Activated CD4-positive, CD25-positive, alpha-beta regulatory T cell treated with anti-CD3 and anti-CD28 coated beads, Interleukin-2, amount 50 U/mL, for 24 hours (primary cell): ENCODE data around the gene CWF19L1.

Source experiments
- ATAC-seq, 2 donors: fragments of 150-1000 bp; cut with Tn5 transposase; one replicate each; pipeline ENCODE4 v1.10.0; 2021; ENCODE audit warnings: mild to moderate bottlenecking in 1 of 2, moderate library complexity in 1 of 2

The CWF19L1 gene

DNA sequence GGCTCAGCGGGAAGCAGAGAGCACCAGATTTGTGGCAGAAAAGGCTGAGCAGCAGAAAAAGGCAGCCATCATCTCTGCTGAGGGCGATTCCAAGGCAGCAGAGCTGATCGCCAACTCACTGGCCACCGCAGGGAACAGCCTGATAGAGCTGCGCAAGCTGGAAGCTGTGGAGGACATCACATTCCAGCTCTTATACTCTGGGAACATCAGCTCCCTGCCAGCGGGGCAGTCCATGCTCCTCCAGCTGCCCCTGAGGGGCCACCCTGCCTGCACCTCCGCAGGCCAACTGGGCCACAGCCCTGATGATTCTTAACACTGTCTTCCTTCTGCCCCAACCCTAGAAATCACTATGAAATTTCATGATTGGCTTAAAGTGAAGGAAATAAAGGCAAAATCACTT, 18.6 kb downstream of the CWF19L1 start:
- ATAC-seq, result no peak

DNA sequence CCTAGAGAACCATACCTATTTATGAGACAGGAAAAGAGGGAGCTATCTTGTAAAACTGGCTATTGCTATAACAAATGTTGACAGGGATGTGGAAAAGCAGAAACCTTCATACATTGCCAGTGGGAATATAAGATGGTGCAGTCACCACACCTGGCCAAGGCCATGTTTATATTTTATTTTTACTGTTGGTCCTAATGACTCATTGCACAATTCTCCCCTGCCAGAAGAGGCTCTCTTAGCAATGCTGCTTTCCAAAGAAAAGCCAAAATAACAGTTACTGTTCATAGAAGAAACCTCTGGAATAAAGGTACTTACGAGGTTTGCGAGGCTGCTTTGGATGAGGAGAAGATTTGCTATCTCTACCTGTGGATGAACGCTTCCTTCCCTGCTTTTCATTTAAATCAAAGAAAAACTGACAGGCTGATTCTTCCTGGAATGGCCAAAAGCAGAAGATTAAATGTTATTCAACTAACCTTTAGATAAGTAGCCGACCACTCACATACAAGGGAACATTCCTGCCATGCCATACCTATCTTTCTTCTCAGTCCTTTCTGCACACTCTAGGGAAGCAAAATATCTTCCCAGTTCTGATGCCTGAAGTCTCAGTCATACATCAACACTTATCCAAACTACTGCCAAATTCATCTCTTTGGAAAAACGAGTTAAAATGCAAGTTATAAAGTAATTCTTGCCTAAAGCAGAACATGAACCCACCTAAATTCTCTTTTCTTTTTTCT, 21.8 kb downstream of the CWF19L1 start:
- ATAC-seq, result no peak

DNA sequence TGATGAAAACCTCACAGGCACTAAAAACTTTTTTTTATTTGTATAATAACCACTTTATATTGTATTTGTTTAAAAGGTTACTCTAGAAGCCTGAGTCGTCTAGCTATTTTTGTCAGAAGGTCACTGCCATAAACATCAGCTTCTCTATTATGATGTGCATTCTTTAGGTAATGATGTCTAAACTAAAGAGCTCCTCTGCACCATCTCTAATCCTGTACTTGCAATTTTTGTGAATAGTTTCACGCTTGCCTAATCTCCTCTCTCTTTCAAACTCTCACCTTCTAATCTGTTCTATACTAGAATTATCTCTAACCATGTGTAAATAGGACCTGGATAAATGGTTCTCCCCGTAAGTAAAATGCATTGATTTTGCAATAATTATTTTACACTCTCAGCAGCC, 27.6 kb downstream of the CWF19L1 start:
- ATAC-seq, result no peak

DNA sequence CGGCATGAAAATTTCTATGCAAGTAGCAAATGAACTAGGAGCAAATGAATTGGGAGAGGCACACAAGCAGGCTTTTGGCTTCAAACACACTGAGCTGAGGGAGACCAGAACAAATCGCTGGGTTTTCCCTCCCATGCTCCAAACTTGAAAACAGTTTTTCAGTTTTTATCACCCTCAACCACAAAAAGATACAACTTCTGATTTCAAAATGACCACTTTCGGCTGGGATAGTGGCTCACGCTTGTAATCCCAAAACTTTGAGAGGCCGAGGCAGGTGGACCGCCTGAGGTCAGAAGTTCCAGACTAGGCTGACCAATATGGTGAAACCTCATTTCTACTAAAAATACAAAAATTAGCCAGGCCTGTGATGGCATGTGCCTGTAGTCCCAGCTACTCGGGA, 29.0 kb downstream of the CWF19L1 start:
- ATAC-seq, result no peak

DNA sequence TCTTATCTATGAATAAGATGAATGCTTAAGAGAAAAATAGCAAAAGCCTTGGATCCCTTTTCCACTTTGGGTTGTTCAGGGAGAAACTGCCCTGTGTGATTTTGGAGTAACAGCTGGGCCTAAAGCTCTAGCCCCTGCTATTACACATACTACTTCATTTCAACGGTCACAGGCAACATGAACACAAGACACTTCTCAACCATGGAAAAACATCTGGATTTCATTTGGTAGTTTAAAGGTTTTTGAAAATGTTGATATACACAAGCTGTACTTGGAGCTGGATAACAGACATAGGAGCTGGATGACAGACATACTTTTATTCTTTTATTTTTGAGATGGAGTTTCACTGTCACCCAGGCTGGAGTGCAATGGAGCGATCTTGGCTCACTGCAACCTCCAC, 35.3 kb downstream of the CWF19L1 start:
- no peak for ATAC-seq

DNA sequence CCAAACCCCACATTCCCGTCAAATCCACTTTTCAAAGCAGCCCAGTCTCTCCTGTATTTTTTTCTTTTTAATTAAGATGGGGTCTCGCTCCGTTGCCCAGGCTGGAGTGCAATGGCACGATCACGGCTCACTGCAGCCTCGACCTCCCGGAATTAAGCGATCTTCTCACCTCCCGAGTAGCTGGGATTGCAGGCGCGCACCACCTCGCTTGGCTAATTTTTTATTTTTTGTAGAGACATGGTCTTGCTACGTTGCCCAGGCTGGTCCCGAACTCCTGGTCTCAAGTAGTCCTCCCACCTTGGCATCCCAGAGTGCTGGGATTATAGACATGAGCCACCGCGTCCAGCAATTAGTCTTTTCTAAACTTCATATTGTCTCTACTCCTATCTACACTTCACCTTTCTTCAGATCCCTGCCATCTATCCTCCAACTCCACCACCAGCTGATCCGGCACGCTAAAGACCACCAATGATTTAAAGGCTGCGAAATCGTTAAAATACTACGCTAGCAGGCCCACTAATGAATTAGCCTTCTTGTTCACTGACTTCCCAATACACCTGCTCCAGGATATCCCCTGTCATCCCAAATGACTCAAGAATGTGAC, 37.5 kb downstream of the CWF19L1 start:
- no peak for ATAC-seq

DNA sequence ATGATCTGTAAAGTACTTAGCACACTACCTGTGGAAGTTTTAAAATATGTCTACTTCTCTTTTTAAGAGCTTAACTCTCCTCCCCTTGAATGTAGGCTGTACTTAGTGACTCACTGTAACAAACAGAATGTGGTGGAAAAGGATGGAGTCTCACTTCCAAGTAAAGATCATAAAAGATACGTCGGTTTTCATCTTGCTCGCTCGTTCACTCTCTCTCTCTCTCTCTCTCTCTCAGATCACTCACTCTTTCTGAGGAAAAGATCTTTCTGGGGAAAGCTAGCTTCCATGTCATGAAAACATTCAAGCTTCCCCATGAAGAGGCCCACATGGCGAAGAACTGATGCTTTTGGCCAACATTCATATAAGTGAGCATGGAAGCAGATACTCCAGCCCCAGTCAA, 43.6 kb downstream of the CWF19L1 start:
- ATAC-seq, result no peak

DNA sequence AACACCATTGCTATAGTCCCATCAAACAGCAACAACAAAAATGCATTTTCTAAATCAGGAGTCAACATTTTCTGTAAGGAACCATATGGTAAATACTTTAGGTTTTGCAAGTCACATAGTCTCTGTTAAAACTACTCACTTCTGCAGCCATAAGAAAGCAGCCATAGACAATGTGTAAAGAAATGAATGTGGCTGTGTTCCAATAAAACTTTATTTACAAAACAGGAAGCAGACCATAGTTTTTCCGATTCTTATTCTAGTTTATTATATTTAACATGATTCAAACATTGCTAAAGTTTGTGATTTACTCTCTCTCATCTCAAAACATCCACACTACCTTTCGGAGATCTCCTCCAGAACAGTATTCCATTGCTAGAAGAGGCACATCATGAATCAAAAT, 44.9 kb downstream of the CWF19L1 start:
- ATAC-seq, result no peak

DNA sequence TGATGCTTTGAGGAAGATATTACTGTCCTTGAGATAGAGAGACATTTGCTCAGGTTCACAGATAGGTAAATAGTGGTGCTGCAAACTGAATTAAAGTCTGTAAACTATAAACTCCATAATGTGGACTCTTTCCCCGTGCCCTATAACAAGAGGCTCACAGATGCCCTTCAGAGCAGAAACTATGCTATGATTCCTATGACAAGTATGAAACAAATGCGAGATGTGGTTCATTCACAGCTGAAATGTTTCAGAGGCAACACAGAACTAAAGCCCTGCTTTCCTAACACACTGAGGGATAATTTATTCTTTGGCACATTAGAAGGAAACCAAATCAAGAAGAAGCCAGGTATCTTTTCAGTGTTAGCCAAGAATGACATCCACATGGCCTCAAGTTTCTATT, 51.4 kb downstream of the CWF19L1 start:
- no peak for ATAC-seq

DNA sequence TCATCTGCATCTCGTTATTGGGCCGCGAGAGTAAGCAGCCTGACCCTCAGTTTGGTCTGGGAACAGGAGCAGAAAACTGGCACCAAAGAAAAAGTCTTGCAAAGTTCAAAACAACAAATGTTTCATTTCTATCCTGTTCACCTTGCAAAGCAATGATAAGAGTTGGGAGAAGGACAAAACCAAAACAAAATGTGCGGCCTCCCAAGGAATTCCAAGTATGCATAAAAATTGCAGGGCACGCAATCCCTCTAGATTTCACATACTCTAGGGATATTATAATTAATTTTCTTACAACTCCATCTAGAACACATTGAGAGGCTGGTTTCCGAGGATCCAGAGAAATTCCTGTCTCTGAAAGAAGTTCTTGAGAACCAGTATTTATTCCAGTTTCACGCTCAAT, 58.1 kb downstream of the CWF19L1 start:
- ATAC-seq, result no peak

DNA sequence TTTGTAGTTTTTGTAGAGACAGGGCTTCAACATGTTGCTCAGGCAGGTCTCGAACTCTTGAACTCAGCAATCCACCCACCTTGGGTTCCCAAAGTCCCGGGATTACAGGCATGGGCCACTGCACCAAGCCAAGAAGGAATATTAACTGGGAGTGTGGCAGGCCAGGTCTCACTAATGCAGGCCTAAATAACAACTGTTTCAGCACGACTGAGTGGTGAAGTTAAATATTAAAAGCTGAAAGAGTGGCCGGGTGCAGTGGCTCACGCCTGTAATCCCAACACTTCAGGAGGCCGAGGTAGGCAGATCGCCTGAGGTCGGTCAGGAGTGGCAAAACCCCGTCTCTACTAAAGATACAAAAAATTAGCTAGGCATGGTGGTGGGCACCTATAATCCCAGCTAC, 59.2 kb downstream of the CWF19L1 start:
- ATAC-seq, result no peak

DNA sequence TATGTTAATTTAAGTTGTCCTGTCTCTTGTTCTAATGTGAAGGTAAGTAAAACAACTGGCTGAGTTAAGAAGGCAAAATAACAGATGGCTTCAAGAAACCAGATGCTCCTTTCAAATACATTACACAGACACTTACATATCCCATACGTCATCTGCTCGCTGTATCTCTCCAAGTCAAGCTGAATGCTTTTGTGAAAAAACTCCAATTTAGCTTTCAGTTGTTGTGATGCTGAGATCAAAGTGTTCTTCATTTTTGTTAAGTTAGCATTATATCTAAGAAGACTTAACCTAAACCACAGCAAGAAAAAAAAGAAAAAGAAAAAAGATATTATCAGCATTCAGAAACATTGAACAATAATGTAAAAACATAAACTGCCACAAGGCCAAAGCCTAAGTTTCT, 63.1 kb downstream of the CWF19L1 start:
- no peak for ATAC-seq

DNA sequence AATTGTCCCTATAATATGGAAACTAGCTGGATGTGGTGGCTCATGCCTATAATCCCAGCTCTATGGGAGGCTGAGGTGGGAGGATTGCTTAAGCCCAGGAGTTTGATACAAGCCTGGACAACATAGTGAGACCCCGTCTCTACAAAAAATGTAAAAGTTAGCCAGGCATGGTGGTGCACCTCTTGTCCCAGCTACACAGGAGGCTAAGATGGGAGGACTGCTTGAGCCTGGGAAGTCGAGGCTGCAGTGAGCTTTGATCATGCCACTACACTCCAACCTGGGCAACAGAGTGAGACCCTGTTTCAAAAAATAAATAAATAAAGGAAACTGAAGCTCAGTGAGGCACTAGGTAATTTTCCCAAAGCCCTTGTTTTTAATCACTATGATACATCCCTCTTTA, 65.9 kb downstream of the CWF19L1 start:
- ATAC-seq, result no peak

DNA sequence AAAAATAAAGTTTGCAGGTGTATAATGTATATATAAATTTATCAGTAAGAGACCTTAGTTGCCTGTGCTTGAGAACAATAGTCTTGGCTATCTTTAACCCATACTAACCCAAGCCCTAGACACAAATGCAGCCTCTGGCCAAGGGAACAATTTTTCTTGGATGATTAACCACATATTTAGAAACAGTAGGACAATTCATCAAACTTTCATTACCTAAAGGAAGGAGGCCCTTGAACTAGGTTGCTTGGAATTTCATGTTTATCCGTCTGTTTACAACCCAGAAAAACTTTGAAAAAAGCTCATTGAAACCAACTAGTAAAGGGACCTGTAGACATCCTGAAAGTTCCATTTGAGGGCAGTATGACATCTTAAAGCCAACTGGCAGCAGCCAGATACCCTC, 72.7 kb downstream of the CWF19L1 start:
- no peak for ATAC-seq

DNA sequence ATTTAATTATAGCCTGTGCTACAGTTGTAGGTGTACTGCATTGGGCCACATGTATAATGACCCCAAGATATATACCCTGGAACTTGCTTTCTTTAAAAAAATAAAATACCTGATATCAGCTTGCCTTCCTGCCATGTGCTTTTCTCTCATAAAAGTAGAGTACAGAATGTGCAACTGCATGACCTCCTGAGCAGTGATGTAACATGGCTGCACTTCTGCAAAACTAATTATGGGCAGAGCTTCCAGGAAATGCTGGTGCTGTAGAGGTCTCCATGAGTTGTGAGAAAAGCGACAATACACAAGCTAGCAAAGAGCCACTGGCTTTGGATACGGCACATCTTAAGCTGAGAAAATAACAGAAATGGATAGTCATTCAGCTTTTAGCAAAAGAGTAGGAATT, 75.1 kb downstream of the CWF19L1 start:
- ATAC-seq, result no peak

DNA sequence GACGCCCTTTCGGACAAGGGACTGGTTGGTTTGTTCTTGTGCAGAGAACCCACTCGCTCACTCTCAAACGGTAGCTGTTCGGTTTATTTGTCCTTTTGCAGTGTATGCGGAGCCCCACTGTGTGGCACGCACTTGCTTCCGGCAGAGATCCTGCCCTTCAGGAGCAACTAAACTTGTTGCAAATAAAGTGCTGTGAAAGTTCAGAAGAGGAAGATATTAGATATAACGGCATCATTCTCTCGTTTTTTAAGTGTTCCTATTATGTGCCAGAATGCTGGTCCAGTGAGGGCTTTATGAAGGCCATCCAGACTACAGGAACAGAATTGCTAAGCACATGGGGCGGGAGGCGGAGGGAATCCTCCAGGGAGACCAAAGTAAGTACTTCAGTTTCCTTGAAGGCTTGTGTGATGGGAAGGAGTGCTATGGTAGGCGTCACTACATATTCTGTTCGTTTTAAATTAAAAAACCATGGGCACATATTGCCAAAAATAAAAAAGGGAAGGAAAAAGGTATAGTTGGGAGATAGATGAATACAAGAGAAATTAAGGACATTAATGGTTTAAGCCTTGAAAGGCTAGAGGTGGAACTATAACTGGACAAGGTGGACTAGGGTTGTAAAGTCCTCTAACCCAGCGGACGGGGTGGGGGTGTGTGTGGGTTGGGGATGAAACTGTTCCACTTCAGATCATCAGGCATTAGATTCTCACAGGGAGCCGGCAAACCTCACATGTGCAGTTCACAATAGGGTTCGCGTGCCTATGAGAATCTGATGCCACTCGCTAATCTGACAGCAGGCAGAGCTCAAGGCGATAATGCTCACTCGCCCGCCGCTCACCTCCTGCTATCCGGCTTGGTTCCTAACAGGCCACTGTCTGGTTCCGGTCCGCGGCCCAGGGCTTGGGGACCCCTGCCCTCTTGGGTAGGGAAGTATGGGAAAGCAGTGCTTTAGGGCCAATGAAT, 80.9 kb downstream of the CWF19L1 start:
- ATAC-seq, result peak; percentile 62 to 68

DNA sequence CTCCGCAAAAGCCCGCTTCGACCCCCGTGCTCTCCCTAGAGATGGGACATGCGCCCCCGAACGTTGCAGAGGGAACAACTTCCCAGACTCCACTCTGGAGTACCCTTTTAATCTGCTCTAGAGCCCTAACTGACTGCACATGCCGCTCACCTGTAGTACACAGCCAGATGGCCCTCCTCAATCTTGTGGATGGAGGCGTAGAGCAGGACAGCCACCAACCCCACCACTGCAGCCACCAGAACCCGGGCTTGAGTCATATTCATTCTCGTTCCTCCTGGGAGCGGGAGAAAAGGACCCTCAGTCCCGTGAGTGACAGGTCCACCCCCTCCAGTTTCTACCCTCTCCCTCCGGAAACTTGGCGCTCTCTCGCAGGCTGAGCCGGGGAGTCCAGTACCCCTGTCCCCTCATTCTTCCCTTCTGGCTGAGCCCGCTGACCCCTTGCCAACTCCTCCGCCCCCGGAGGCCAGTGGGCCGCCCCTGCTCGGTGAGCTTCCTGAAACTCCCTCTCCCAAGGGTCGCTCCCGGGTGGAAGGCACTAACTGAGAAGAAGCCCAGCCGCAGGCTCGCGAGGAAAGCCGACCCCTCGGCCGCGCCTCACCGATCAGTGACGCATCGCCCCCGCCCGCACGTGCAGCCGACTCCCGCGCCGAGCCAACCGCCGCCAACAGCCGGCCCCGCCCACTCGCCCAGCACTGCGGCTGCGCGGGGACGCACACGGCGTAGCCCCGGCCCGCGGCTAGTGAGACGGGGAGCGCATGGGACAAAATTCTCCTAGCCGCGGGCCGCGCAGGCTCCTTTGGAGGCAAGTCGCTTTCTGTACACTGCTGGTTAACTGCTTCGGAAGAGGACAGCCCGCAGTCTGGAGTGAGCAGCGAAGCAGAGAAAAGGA, 81.8 kb downstream of the CWF19L1 start, which contains the start of gene ERLIN1:
Gene ERLIN1 (minus strand): TSS at position 666 of the 889 bp plus-strand sequence. CDS start 403 bp downstream, at position 263.
- peak; percentile 88 to 93 for ATAC-seq

DNA sequence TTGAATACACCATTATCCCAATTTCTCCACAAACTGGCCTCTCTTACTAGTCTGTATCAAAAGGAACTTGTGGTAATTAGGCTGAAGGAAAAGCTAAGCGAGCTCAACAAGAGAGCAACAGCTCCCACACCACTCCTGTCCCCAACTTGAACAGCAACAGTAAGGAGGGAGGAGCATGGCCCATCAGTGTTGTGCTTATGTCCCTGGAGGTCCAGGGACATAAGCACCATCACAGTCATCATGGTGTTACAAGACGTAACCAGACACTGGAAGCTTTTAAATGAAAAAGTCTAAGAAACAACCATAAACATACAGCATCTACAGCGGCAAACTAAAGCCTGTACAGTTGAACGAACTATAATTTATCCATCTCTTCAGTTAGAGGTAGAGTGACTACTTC, 82.6 kb downstream of the CWF19L1 start:
- ATAC-seq, result no peak

DNA sequence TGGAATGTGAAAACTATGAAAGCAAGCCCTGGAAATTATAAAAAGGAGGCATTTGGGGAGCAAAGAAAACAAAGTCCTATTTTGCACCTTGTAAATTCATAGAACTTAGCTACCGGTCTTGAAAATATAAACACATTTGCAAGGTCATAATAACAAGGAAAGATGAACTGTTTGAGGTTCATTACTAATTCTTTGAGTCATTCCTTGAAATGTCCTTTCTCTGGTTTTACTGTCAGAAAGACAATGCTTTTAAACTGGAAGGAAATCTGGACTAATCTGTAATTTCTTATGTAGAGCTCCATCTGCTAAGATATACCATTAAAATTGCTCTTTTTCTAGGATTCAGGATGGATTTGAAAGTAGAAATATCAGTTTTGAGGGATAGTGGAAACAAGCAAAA, 83.0 kb downstream of the CWF19L1 start:
- no peak for ATAC-seq

DNA sequence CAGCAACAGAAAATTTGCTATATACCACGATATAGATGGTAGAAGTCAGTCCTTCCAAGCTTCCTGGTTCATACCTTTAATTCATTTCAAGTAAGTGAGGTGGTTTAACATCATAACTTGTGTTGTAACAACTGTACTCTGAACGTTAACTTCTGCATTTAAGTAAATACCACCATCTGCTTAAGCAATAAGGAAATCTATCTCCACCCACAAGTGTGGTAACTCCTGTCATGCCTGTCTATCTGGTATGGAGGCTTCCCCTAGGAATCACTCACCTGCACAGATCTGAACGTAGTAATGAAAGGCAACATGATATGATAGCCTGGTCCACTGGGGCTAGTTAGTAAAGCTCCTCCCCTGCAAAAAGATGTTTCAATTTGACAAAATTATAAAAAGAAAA, 84.0 kb downstream of the CWF19L1 start:
- ATAC-seq, result no peak

DNA sequence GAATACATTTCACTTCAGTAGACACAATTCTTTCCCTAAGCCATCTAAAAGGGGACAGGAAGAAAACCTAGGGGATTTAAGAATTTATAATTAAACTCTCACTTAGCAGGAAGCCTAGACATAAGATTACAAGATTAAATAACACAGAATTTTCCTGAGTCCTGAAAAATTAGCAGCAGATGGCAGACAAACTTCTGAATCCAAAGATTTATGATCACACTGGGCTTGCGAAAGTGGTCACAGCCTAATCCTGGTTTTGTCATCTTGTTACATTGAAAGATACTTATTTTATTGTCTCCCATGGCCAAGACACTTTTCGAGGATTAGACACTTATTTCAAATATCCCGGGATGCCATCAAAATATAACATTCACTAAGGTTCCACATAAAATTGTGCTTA, 84.5 kb downstream of the CWF19L1 start:
- no peak for ATAC-seq
